Fibroblast of lung (primary cell): Measurements from ENCODE around the gene PROSER1. TPM values are rescaled to one million over a fixed set of nuclear protein-coding genes. Genes with fewer than 3 reads are reported as not detected.

Source experiments
- DNase-seq, 2 donors: peaks; one replicate each; pipeline versions ENCODE4 v3.0.0 to v3.0.0-alpha.2; 2010; ENCODE audit warnings: low read depth in 2 of 2
- H2AFZ ChIP-seq: 2 replicates; pipeline ENCODE4 v1.5.1; 2012; ENCODE audit warnings: low read length, control low read depth, inconsistent platforms
- H3K27ac ChIP-seq: 2 replicates; pipeline ENCODE4 v1.5.1; 2011; ENCODE audit warnings: low read length, control low read depth; ENCODE audit not compliant: insufficient read depth
- H3K27me3 ChIP-seq: 2 replicates; pipeline ENCODE4 v1.5.1; 2011; ENCODE audit warnings: mild to moderate bottlenecking, low read length; ENCODE audit not compliant: control insufficient read depth, insufficient read depth
- H3K36me3 ChIP-seq: 2 replicates; pipeline ENCODE4 v1.5.1; 2011; ENCODE audit warnings: low read length; ENCODE audit not compliant: control insufficient read depth, insufficient read depth
- H3K4me1 ChIP-seq: 2 replicates; pipeline ENCODE4 v1.5.1; 2011; ENCODE audit warnings: low read length; ENCODE audit not compliant: control insufficient read depth, insufficient read depth; ENCODE audit errors: extremely low read depth
- H3K4me2 ChIP-seq: 2 replicates; pipeline ENCODE4 v1.5.1; 2011; ENCODE audit warnings: low read length, control low read depth; ENCODE audit not compliant: insufficient read depth; ENCODE audit errors: extremely low read depth
- H3K4me3 ChIP-seq, 4 experiments: fragments of 200-600 bp in 1 of 4; sonication (generic) in 1 of 4; replicated peaks in 1 of 4; 2 replicates each; pipeline ENCODE4 v1.5.1; 2011 to 2016; ENCODE audit warnings: low read length in 4 of 4, low read depth in 3 of 4, mild to moderate bottlenecking in 3 of 4, control low read depth in 2 of 4, inconsistent platforms in 1 of 4, mixed read lengths in 1 of 4; ENCODE audit not compliant: insufficient read depth in 1 of 4; ENCODE audit errors: control extremely low read depth in 1 of 4
- H3K79me2 ChIP-seq: 2 replicates; pipeline ENCODE4 v1.5.1; 2012; ENCODE audit warnings: mild to moderate bottlenecking, low read length, inconsistent platforms; ENCODE audit not compliant: control insufficient read depth, insufficient read depth
- H3K9ac ChIP-seq: 2 replicates; pipeline ENCODE4 v1.5.1; 2011; ENCODE audit warnings: mild to moderate bottlenecking, low read length, control low read depth; ENCODE audit not compliant: insufficient read depth
- H3K9me3 ChIP-seq: 2 replicates; pipeline ENCODE4 v1.5.1; 2012; ENCODE audit warnings: low read depth, low read length; ENCODE audit not compliant: control insufficient read depth, insufficient read depth
- H4K20me1 ChIP-seq: 2 replicates; pipeline ENCODE4 v1.5.1; 2011; ENCODE audit warnings: low read length; ENCODE audit not compliant: control insufficient read depth, insufficient read depth; ENCODE audit errors: extremely low read depth
- EZH2 ChIP-seq: IDR thresholded peaks from 2 replicates; pipeline ENCODE4 v1.5.1; 2012; ENCODE audit warnings: low read length, control low read depth, mild to moderate bottlenecking; ENCODE audit errors: missing control alignments
- polyA plus RNA-seq, 2 donors: library from polyadenylated mRNA; depleted of rRNA in 1 of 2; stranded (reverse) in 1 of 2; unstranded in 1 of 2; fragments of >200 nt; gene quantifications; 2 replicates each; pipeline ENCODE4 v1.2.1, GENCODE V29; 2011 to 2012; ENCODE audit warnings: missing spikeins in 1 of 2
- total RNA-seq: library from RNA; depleted of rRNA; stranded (reverse); fragments of >200 nt; gene quantifications from 2 replicates; pipeline ENCODE4 v1.2.1, GENCODE V29; 2014
- TF ChIP-seq, protein P1 (sequence below), 2 donors: IDR thresholded peaks in 1 of 2; conservative IDR thresholded peaks in 1 of 2; 1 replicate in 1 of 2; 2 replicates in 1 of 2; pipeline ENCODE4 v1.5.1; 2011 to 2012; ENCODE audit warnings: low read length in 2 of 2, control low read depth in 1 of 2, inconsistent platforms in 1 of 2, low read depth in 1 of 2, mild to moderate bottlenecking in 1 of 2

Gene PROSER1
- total and polyA plus RNA-seq, 2 donors (not counting 1 experiment from before 2014, with no cell fraction given) = 9.5 to 13.9 TPM

DNA sequence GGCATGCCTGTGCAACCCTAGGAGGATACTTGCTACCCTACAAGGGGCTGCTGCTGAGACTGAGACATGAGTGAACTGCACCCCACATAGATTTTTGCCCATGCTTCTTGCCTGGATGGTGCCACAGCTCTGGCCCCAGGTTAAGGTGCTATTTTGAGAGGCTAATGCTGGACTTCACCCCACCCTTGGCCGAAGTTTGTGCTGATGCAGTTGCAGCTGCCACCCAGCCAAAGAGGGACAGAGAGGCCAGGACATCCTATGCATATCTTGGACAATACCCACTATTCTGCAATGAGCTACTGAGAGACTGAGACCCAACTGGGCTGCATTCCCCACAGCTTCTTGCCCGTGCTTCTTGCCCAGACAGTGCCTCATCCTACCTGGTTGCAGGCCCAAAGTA lies 35.0 kb upstream of the PROSER1 start:
- no peak overlapping the region for H3K4me2 ChIP-seq
- no peaks in the 10 kb centered on the region for H3K79me2 ChIP-seq
- no peaks in the 10 kb centered on the region for H3K4me1 ChIP-seq
- DNase-seq = no peak
- TF ChIP-seq, protein P1, sequence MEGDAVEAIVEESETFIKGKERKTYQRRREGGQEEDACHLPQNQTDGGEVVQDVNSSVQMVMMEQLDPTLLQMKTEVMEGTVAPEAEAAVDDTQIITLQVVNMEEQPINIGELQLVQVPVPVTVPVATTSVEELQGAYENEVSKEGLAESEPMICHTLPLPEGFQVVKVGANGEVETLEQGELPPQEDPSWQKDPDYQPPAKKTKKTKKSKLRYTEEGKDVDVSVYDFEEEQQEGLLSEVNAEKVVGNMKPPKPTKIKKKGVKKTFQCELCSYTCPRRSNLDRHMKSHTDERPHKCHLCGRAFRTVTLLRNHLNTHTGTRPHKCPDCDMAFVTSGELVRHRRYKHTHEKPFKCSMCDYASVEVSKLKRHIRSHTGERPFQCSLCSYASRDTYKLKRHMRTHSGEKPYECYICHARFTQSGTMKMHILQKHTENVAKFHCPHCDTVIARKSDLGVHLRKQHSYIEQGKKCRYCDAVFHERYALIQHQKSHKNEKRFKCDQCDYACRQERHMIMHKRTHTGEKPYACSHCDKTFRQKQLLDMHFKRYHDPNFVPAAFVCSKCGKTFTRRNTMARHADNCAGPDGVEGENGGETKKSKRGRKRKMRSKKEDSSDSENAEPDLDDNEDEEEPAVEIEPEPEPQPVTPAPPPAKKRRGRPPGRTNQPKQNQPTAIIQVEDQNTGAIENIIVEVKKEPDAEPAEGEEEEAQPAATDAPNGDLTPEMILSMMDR (conservative IDR thresholded peaks at IDR 0.05 in 1 of 2, IDR thresholded peaks at IDR 0.05 in 1 of 2; ENCODE audit: low read depth in 1 of 2, low read length in 2 of 2) = no peak
- TF ChIP-seq EZH2 = no peak
- H2AFZ ChIP-seq = no peak overlapping the region
- H3K9me3 ChIP-seq = no peaks in the 10 kb centered on the region
- no peak overlapping the region for H3K27ac ChIP-seq
- no peaks in the 10 kb centered on the region for H3K36me3 ChIP-seq
- H3K9ac ChIP-seq = no peak overlapping the region
- H3K4me3 ChIP-seq = no peak overlapping the region
- no peaks in the 10 kb centered on the region for H3K27me3 ChIP-seq
- H4K20me1 ChIP-seq = no peaks in the 10 kb centered on the region

DNA sequence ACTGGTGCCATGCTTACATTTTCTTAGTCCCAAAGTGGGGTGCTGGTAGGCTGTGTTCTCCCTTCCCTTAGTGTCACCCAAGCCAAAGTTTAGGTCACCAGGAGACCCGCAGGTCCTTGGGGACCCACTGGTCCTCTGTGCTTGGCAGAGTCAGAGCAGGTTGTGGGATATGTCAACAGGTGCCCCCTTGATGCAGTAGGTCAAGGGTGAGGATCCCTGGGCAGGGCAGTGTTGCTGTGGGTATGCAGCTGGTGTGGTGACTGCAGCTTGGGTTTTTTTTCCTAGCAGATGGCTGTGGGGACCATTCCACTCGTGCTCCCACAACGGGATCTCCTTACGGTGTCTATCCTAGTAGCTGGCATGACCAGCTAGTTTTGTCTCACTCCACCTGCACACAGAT lies 24.1 kb upstream of the PROSER1 start:
- Histone ChIP-seq H3K9me3 (no peaks in the 10 kb centered on the region), H3K4me3 (no peak overlapping the region), H3K79me2 (no peaks in the 10 kb centered on the region), H3K27me3 (no peaks in the 10 kb centered on the region), H3K4me1 (no peaks in the 10 kb centered on the region), H3K36me3 (no peaks in the 10 kb centered on the region), H3K4me2 (no peak overlapping the region), H3K27ac (no peak overlapping the region), H3K9ac (no peak overlapping the region), H4K20me1 (no peaks in the 10 kb centered on the region), H2AFZ (no peak overlapping the region)
- TF ChIP-seq, protein P1 (conservative IDR thresholded peaks at IDR 0.05 in 1 of 2, IDR thresholded peaks at IDR 0.05 in 1 of 2; ENCODE audit: low read depth in 1 of 2, low read length in 2 of 2) = no peak
- no peak for TF ChIP-seq EZH2
- no peak for DNase-seq

DNA sequence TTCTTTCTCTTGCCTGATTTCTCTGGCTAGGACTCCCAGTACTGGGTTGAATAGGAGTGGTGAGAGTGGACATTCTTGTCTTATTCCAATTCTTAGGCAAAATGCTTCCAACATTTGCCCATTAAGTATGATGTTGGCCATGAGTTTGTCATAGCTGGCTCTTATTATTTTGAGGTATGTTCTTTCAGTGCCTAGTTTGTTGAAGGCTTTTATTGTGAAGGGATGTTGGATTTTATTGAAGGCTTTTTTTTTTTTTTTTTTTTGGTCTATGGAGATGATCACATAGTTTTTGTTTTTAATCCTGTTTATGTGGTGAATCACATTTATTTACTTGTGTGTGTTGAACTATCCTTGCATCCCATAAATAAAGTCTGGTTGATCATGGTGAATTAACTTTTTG lies 20.2 kb upstream of the PROSER1 start:
- DNase-seq = no peak
- Histone ChIP-seq H3K9ac (no peak overlapping the region), H4K20me1 (no peaks in the 10 kb centered on the region), H3K36me3 (no peaks in the 10 kb centered on the region), H3K4me1 (no peaks in the 10 kb centered on the region), H3K4me2 (no peak overlapping the region), H3K27me3 (no peaks in the 10 kb centered on the region), H3K79me2 (no peaks in the 10 kb centered on the region), H3K27ac (no peak overlapping the region), H3K9me3 (no peaks in the 10 kb centered on the region), H2AFZ (no peak overlapping the region), H3K4me3 (no peak overlapping the region)
- TF ChIP-seq, protein P1 (conservative IDR thresholded peaks at IDR 0.05 in 1 of 2, IDR thresholded peaks at IDR 0.05 in 1 of 2; ENCODE audit: low read depth in 1 of 2, low read length in 2 of 2) = no peak
- no peak for TF ChIP-seq EZH2
